ENCODE data around the gene PRSS1. TPM values are rescaled to one million over a fixed set of nuclear protein-coding genes. Genes with fewer than 3 reads are reported as not detected.

The PRSS1 gene
- total RNA-seq, 1 donor from 2014 or later, result 118 TPM

- no peak for DNase-seq (ENCODE audit: extremely low spot score, unreplicated experiment)
- Mint-ChIP-seq H3K4me1 (ENCODE audit: unreplicated experiment) (peaks cover 6% of the 10 kb centered on the region), H3K4me3 (no peak overlapping the region), H3K36me3 (no peaks in the 10 kb centered on the region), H3K9me3 (no peaks in the 10 kb centered on the region), H3K27ac (no peak overlapping the region), H3K27me3 (peaks cover 70% of the 10 kb centered on the region)
- TF ChIP-seq CTCF (conservative IDR thresholded peaks at IDR 0.05), result no peak
Measured at GRCh38 chr7:142791502-142791901, 42.2 kb downstream of the PRSS1 start.

DNA sequence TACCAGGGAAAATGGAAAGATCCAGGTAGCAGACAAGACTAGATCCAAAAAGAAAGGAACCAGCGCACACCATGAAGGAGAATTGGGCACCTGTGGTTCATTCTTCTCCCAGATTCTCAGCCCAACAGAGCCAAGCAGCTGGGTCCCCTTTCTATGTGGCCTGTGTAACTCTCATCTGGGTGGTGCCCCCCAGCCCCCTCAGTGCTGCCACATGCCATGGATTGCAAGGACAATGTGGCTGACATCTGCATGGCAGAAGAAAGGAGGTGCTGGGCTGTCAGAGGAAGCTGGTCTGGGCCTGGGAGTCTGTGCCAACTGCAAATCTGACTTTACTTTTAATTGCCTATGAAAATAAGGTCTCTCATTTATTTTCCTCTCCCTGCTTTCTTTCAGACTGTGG is 42.9 kb downstream of the PRSS1 start:
- Mint-ChIP-seq H3K36me3 (no peaks in the 10 kb centered on the region), H3K27me3 (peaks cover 70% of the 10 kb centered on the region), H3K4me1 (ENCODE audit: unreplicated experiment) (peaks cover 6% of the 10 kb centered on the region), H3K9me3 (no peaks in the 10 kb centered on the region), H3K27ac (no peak overlapping the region), H3K4me3 (no peak overlapping the region)
- TF ChIP-seq CTCF (conservative IDR thresholded peaks at IDR 0.05), result no peak
- DNase-seq (ENCODE audit: extremely low spot score, unreplicated experiment), result no peak

- H3K36me3 Mint-ChIP-seq, result no peaks in the 10 kb centered on the region
- no peak for TF ChIP-seq CTCF (conservative IDR thresholded peaks at IDR 0.05)
- H3K4me3 Mint-ChIP-seq, result no peak overlapping the region
- peaks cover 8% of the 10 kb centered on the region for H3K4me1 Mint-ChIP-seq (ENCODE audit: unreplicated experiment)
- H3K27ac Mint-ChIP-seq, result no peak overlapping the region
- H3K9me3 Mint-ChIP-seq, result no peaks in the 10 kb centered on the region
- H3K27me3 Mint-ChIP-seq, result peaks cover 74% of the 10 kb centered on the region
- no peak for DNase-seq (ENCODE audit: extremely low spot score, unreplicated experiment)
Measured at GRCh38 chr7:142792593-142792992, 43.3 kb downstream of the PRSS1 start.

GRCh38 chr7:142793156-142793555 is 43.9 kb downstream of the PRSS1 start:
- no peak for DNase-seq (ENCODE audit: extremely low spot score, unreplicated experiment)
- Mint-ChIP-seq H3K27ac (no peak overlapping the region), H3K27me3 (peaks cover 77% of the 10 kb centered on the region), H3K36me3 (no peaks in the 10 kb centered on the region), H3K4me3 (no peak overlapping the region), H3K9me3 (no peaks in the 10 kb centered on the region), H3K4me1 (ENCODE audit: unreplicated experiment) (peaks cover 12% of the 10 kb centered on the region)
- no peak for TF ChIP-seq CTCF (conservative IDR thresholded peaks at IDR 0.05)

- TF ChIP-seq CTCF (conservative IDR thresholded peaks at IDR 0.05), result no peak
- no peak overlapping the region for H3K4me3 Mint-ChIP-seq
- H3K27ac Mint-ChIP-seq, result no peak overlapping the region
- no peaks in the 10 kb centered on the region for H3K9me3 Mint-ChIP-seq
- peaks cover 84% of the 10 kb centered on the region for H3K27me3 Mint-ChIP-seq
- H3K36me3 Mint-ChIP-seq, result no peaks in the 10 kb centered on the region
- peaks cover 12% of the 10 kb centered on the region for H3K4me1 Mint-ChIP-seq (ENCODE audit: unreplicated experiment)
- no peak for DNase-seq (ENCODE audit: extremely low spot score, unreplicated experiment)
Measured at GRCh38 chr7:142795339-142795863, 46.1 kb downstream of the PRSS1 start.

DNA sequence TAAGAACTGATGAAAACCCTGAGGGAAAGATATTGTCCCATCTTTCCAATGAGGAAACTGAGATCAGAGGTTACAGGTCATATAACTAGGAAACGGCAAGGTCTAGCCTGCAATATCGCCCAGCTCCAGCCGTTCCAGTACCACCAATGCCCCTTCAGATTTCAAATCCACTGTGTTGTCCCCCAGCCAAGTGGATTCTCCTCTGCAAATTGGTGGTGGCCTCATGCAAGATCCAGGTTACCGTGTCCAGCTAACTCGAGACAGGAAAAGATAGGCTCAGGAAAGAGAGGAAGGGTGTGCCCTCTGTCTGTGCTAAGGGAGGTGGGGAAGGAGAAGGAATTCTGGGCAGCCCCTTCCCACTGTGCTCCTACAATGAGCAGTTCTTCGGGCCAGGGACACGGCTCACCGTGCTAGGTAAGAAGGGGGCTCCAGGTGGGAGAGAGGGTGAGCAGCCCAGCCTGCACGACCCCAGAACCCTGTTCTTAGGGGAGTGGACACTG is 46.8 kb downstream of the PRSS1 start:
- peaks cover 12% of the 10 kb centered on the region for H3K4me1 Mint-ChIP-seq (ENCODE audit: unreplicated experiment)

More for the DNA sequence above, 46.8 kb downstream of the PRSS1 start:
- Mint-ChIP-seq H3K27ac (peak overlapping the region; percentile 15), H3K9me3 (no peaks in the 10 kb centered on the region), H3K4me3 (peak overlapping the region; percentile 78), H3K36me3 (no peaks in the 10 kb centered on the region), H3K27me3 (peaks cover 90% of the 10 kb centered on the region)
- DNase-seq (ENCODE audit: extremely low spot score, unreplicated experiment), result no peak
- TF ChIP-seq CTCF (conservative IDR thresholded peaks at IDR 0.05), result no peak

All from type B pancreatic cell (in vitro differentiated cells).